Astrocyte (in vitro differentiated cells and primary cell): ENCODE data around the gene ABHD2. TPM values are rescaled to one million over a fixed set of nuclear protein-coding genes. Genes with fewer than 3 reads are reported as not detected.

Experiments
- DNase-seq: peaks from one replicate; pipeline ENCODE4 v3.0.0-alpha.2; 2010; ENCODE audit warnings: low read depth
- FAIRE-seq: peaks from 2 replicates; lab custom pipeline; 2011; peaks lifted over from hg19 to GRCh38; lab: Jason Lieb, UNC
- H2AFZ ChIP-seq: 2 replicates; pipeline ENCODE4 v1.6.0; 2012; ENCODE audit warnings: low read depth, low read length, inconsistent platforms
- H3K27ac ChIP-seq: 2 replicates; pipeline ENCODE4 v1.5.1; 2011; ENCODE audit warnings: low read depth, low read length, inconsistent platforms
- H3K27me3 ChIP-seq: 2 replicates; pipeline ENCODE4 v1.6.0; 2011; ENCODE audit warnings: low read length, inconsistent platforms; ENCODE audit not compliant: insufficient read depth
- H3K36me3 ChIP-seq: 2 replicates; pipeline ENCODE4 v1.5.1; 2011; ENCODE audit warnings: low read length, inconsistent platforms; ENCODE audit not compliant: insufficient read depth
- H3K4me1 ChIP-seq: 2 replicates; pipeline ENCODE4 v1.5.1; 2011; ENCODE audit warnings: low read length, inconsistent platforms; ENCODE audit not compliant: insufficient read depth
- H3K4me2 ChIP-seq: 2 replicates; pipeline ENCODE4 v1.6.0; 2012; ENCODE audit warnings: low read length, inconsistent platforms
- H3K4me3 ChIP-seq: 2 replicates; pipeline ENCODE4 v1.5.1; 2011; ENCODE audit warnings: low read depth, mild to moderate bottlenecking, low read length, inconsistent platforms; ENCODE audit not compliant: insufficient read depth
- H3K79me2 ChIP-seq: 2 replicates; pipeline ENCODE4 v1.6.0; 2012; ENCODE audit warnings: mild to moderate bottlenecking, low read length, inconsistent platforms; ENCODE audit not compliant: insufficient read depth
- H3K9ac ChIP-seq: 2 replicates; pipeline ENCODE4 v1.6.0; 2012; ENCODE audit warnings: mild to moderate bottlenecking, low read length, inconsistent platforms
- H3K9me3 ChIP-seq: 2 replicates; pipeline ENCODE4 v1.5.1; 2012; ENCODE audit warnings: low read depth, mild to moderate bottlenecking, low read length, inconsistent platforms; ENCODE audit not compliant: insufficient read depth
- H4K20me1 ChIP-seq: 2 replicates; pipeline ENCODE4 v1.6.0; 2012; ENCODE audit warnings: low read length, inconsistent platforms; ENCODE audit not compliant: insufficient read depth
- H3K27ac Mint-ChIP-seq: one replicate; pipeline ENCODE4 v1.8.0; 2021; ENCODE audit warnings: mild to moderate bottlenecking, mixed read lengths; ENCODE audit not compliant: unreplicated experiment
- H3K27me3 Mint-ChIP-seq: one replicate; pipeline ENCODE4 v1.8.0; 2021; ENCODE audit warnings: low read depth, mixed read lengths; ENCODE audit not compliant: unreplicated experiment
- H3K36me3 Mint-ChIP-seq: one replicate; pipeline ENCODE4 v1.8.0; 2021; ENCODE audit warnings: low read depth, mixed read lengths; ENCODE audit not compliant: unreplicated experiment
- H3K4me1 Mint-ChIP-seq: one replicate; pipeline ENCODE4 v1.8.0; 2021; ENCODE audit warnings: low read depth, mixed read lengths; ENCODE audit not compliant: unreplicated experiment
- H3K4me3 Mint-ChIP-seq: one replicate; pipeline ENCODE4 v1.8.0; 2021; ENCODE audit warnings: mild to moderate bottlenecking, moderate library complexity, mixed read lengths; ENCODE audit not compliant: unreplicated experiment
- H3K9me3 Mint-ChIP-seq: one replicate; pipeline ENCODE4 v1.8.0; 2021; ENCODE audit warnings: mild to moderate bottlenecking, mixed read lengths; ENCODE audit not compliant: unreplicated experiment
- CTCF ChIP-seq: IDR thresholded peaks from 2 replicates; pipeline ENCODE4 v1.5.1; 2011; ENCODE audit warnings: low read depth, mild to moderate bottlenecking, inconsistent platforms, low read length, moderate library complexity; ENCODE audit not compliant: insufficient read depth
- EZH2 ChIP-seq: IDR thresholded peaks from 2 replicates; pipeline ENCODE4 v1.6.1; 2012; ENCODE audit warnings: mild to moderate bottlenecking, low read length, inconsistent platforms; ENCODE audit not compliant: insufficient read depth
- total RNA-seq: library from RNA; stranded (reverse); gene quantifications from 2 replicates; pipeline ENCODE4 v1.2.1, GENCODE V29; 2021

Gene ABHD2
- total RNA-seq, 1 donor from 2014 or later: 41.3 TPM

GRCh38 chr15:89077750-89078149, 10.5 kb upstream of the ABHD2 start:
- Histone ChIP-seq H3K9me3 (peaks cover 5% of the 10 kb centered on the region), H4K20me1 (no peaks in the 10 kb centered on the region), H2AFZ (no peak overlapping the region), H3K79me2 (no peaks in the 10 kb centered on the region), H3K9ac (no peak overlapping the region), H3K27ac (no peak overlapping the region), H3K27me3 (no peaks in the 10 kb centered on the region), H3K36me3 (no peaks in the 10 kb centered on the region), H3K4me1 (peaks cover 6% of the 10 kb centered on the region), H3K4me2 (no peak overlapping the region), H3K4me3 (no peak overlapping the region)
- no peak for FAIRE-seq
- no peak for DNase-seq
- Mint-ChIP-seq H3K9me3 (no peaks in the 10 kb centered on the region), H3K36me3 (no peaks in the 10 kb centered on the region), H3K4me1 (peaks cover 14% of the 10 kb centered on the region), H3K27me3 (no peaks in the 10 kb centered on the region), H3K4me3 (no peak overlapping the region), H3K27ac (no peak overlapping the region)
- TF ChIP-seq EZH2: no peak
- TF ChIP-seq CTCF: no peak

GRCh38 chr15:89078851-89079810, 9.1 kb upstream of the ABHD2 start:
- DNase-seq (no peak), FAIRE-seq (no peak)
- Histone ChIP-seq H3K27me3 (no peaks in the 10 kb centered on the region), H3K9ac (no peak overlapping the region), H2AFZ (no peak overlapping the region), H3K9me3 (peaks cover 5% of the 10 kb centered on the region), H3K79me2 (no peaks in the 10 kb centered on the region), H3K4me2 (no peak overlapping the region), H3K4me1 (peaks cover 6% of the 10 kb centered on the region), H3K36me3 (no peaks in the 10 kb centered on the region), H3K27ac (no peak overlapping the region), H3K4me3 (no peak overlapping the region), H4K20me1 (no peaks in the 10 kb centered on the region)
- no peaks in the 10 kb centered on the region for H3K27me3 Mint-ChIP-seq
- H3K27ac Mint-ChIP-seq: no peak overlapping the region
- no peak overlapping the region for H3K4me3 Mint-ChIP-seq
- H3K4me1 Mint-ChIP-seq: peaks cover 17% of the 10 kb centered on the region
- no peaks in the 10 kb centered on the region for H3K9me3 Mint-ChIP-seq
- no peaks in the 10 kb centered on the region for H3K36me3 Mint-ChIP-seq
- TF ChIP-seq EZH2 (no peak), CTCF (no peak)

- H4K20me1 ChIP-seq: no peaks in the 10 kb centered on the region
- H3K27ac Mint-ChIP-seq: no peak overlapping the region
- H3K27me3 ChIP-seq: no peaks in the 10 kb centered on the region
- TF ChIP-seq CTCF (no peak), EZH2 (no peak)
- H3K4me3 Mint-ChIP-seq: no peak overlapping the region
- H3K9ac ChIP-seq: no peak overlapping the region
- H3K36me3 Mint-ChIP-seq: no peaks in the 10 kb centered on the region
- H3K4me1 Mint-ChIP-seq: peaks cover 12% of the 10 kb centered on the region
- no peak overlapping the region for H2AFZ ChIP-seq
- no peaks in the 10 kb centered on the region for H3K36me3 ChIP-seq
- H3K4me1 ChIP-seq: peaks cover 1% of the 10 kb centered on the region
- no peaks in the 10 kb centered on the region for H3K79me2 ChIP-seq
- DNase-seq (no peak), FAIRE-seq (no peak)
- no peak overlapping the region for H3K4me3 ChIP-seq
- H3K9me3 ChIP-seq: peaks cover 5% of the 10 kb centered on the region
- no peaks in the 10 kb centered on the region for H3K27me3 Mint-ChIP-seq
- H3K4me2 ChIP-seq: no peak overlapping the region
- H3K27ac ChIP-seq: no peak overlapping the region
- H3K9me3 Mint-ChIP-seq: no peaks in the 10 kb centered on the region
Measured at GRCh38 chr15:89081878-89082277, 6.4 kb upstream of the ABHD2 start.
